Measurements from ENCODE around the gene WWOX. TPM values are rescaled to one million over a fixed set of nuclear protein-coding genes. Genes with fewer than 3 reads are reported as not detected.

Gene WWOX
- total RNA-seq, 1 donor from 2014 or later, result 15.8 TPM

- no peak for DNase-seq (ENCODE audit: low spot score)
Measured at GRCh38 chr16:78102865-78103264, 3.4 kb downstream of the WWOX start.

- DNase-seq (ENCODE audit: low spot score), result no peak
Measured at GRCh38 chr16:78105517-78105916, 6.1 kb downstream of the WWOX start.

- DNase-seq (ENCODE audit: low spot score), result no peak
Measured at GRCh38 chr16:78106686-78107085, 7.2 kb downstream of the WWOX start.

- DNase-seq (ENCODE audit: low spot score), result no peak
Measured at GRCh38 chr16:78108451-78108850, 9.0 kb downstream of the WWOX start.

GRCh38 chr16:78113258-78113657 is 13.8 kb downstream of the WWOX start:
- DNase-seq (ENCODE audit: low spot score), result no peak

GRCh38 chr16:78115659-78116058 is 16.2 kb downstream of the WWOX start:
- no peak for DNase-seq (ENCODE audit: low spot score)

GRCh38 chr16:78116946-78117345 is 17.5 kb downstream of the WWOX start:
- DNase-seq (ENCODE audit: low spot score), result no peak

GRCh38 chr16:78117391-78117790 is 17.9 kb downstream of the WWOX start:
- no peak for DNase-seq (ENCODE audit: low spot score)

- no peak for DNase-seq (ENCODE audit: low spot score)
Measured at GRCh38 chr16:78118469-78119025, 19.1 kb downstream of the WWOX start.

GRCh38 chr16:78122774-78123315 is 23.4 kb downstream of the WWOX start:
- no peak for DNase-seq (ENCODE audit: low spot score)

- DNase-seq (ENCODE audit: low spot score), result no peak
Measured at GRCh38 chr16:78125112-78125844, 25.8 kb downstream of the WWOX start.

GRCh38 chr16:78126662-78127061 is 27.2 kb downstream of the WWOX start:
- no peak for DNase-seq (ENCODE audit: low spot score)

GRCh38 chr16:78127130-78127529 is 27.7 kb downstream of the WWOX start:
- DNase-seq (ENCODE audit: low spot score), result no peak

GRCh38 chr16:78128913-78129312 is 29.5 kb downstream of the WWOX start:
- DNase-seq (ENCODE audit: low spot score), result no peak

- no peak for DNase-seq (ENCODE audit: low spot score)
Measured at GRCh38 chr16:78129349-78129748, 29.9 kb downstream of the WWOX start.

GRCh38 chr16:78130083-78130608 is 30.7 kb downstream of the WWOX start:
- no peak for DNase-seq (ENCODE audit: low spot score)

- DNase-seq (ENCODE audit: low spot score), result no peak
Measured at GRCh38 chr16:78130950-78131349, 31.5 kb downstream of the WWOX start.

- no peak for DNase-seq (ENCODE audit: low spot score)
Measured at GRCh38 chr16:78133919-78134318, 34.5 kb downstream of the WWOX start.

GRCh38 chr16:78134944-78135619 is 35.6 kb downstream of the WWOX start:
- DNase-seq (ENCODE audit: low spot score), result no peak

- no peak for DNase-seq (ENCODE audit: low spot score)
Measured at GRCh38 chr16:78137179-78137578, 37.7 kb downstream of the WWOX start.

- no peak for DNase-seq (ENCODE audit: low spot score)
Measured at GRCh38 chr16:78137782-78138616, 38.5 kb downstream of the WWOX start.

Measured in mesenteric fat pad (tissue), 1 donor.